GM21723 (cell line): ENCODE measurements around the gene SARM1.
A peak's percentile ranks its signal among the peaks of the same experiment; 100 is the strongest.

Source experiments
- ATAC-seq: cut with Tn5 transposase; IDR thresholded peaks from one replicate; pipeline ENCODE4 v1.9.1; 2021; ENCODE audit warnings: mild to moderate bottlenecking, moderate library complexity; ENCODE audit not compliant: unreplicated experiment

The SARM1 gene

DNA sequence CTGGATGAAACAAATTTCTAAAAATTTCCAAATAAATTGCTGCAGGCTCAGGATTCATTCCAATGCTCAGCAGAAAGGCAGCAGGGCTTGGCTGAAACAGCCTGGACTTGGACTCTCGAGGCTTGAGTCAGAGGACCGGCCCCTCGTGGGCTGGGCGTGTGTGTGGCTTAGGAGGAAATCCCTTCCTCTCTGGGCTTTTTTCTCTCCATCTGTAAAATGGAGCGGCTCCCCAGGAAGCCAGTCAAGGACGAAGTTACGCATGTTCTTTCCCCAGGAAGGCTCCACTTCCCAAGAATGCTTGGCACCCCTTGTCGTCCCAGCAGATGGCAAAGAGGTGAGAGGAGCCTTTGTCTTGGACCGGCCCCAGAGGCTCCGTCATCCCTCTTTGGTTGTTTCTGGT is 21.0 kb downstream of the SARM1 start:
- ATAC-seq, result no peak

- no peak for ATAC-seq
These were observed 23.0 kb downstream of the SARM1 start for GRCh38 chr17:28394337-28395116.

GRCh38 chr17:28395426-28395825 is 23.9 kb downstream of the SARM1 start:
- no peak for ATAC-seq

GRCh38 chr17:28395968-28396367 is 24.5 kb downstream of the SARM1 start:
- ATAC-seq, result no peak

DNA sequence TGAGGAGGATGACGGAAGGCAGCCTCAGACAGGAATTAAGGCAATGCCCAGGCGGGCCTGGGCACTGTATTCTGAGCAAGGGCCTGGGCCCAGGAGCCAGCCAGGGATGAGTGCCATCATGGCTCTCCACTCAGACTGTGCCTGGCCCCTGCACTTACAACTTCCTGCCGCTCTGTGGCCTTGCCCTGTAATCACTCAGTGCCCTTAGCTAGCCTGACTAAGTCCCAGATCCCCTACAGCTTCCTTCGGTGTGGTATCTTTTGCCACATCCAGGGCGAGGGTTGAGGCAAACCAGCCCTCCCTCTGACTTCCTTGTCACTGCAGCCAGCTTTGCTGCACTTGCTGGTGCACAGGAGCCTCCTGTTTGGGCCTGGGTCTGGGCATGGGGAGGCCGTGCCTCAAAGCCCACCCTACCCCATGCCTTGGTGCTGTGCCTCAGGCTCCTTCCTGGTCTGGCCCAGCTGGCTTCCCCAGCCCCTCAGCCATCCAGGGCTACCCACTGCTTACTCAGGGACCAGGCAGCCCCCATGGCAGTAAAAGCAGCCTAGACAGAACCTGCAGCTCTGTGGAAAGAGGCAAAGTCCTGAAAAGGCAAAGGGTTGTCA is 25.2 kb downstream of the SARM1 start:
- no peak for ATAC-seq

GRCh38 chr17:28397275-28397674 is 25.8 kb downstream of the SARM1 start:
- ATAC-seq, result no peak

- no peak for ATAC-seq
These were observed 26.3 kb downstream of the SARM1 start for GRCh38 chr17:28397687-28398279.

GRCh38 chr17:28398280-28398981 is 26.9 kb downstream of the SARM1 start:
- ATAC-seq, result no peak

GRCh38 chr17:28399808-28400207 is 28.3 kb downstream of the SARM1 start:
- no peak for ATAC-seq

DNA sequence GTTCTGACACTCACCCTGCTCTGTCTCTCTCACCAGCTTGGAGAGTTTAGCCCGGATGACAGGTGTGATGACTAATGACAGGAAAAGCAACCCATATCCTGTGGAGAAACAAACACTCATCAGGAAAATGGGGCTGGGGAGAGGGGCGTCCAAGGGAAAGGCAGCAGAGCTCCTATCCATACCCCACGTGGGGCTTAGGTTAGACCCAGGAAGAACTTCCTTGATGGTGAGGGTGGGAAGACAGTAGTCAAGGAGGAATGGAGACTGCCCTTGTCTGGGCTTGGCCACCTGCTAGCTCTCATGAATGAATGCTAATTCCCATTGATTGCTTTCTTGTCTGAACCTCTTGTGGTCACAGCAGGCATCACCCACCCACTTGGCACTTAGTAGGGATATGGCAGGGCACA is 30.7 kb downstream of the SARM1 start:
- no peak for ATAC-seq

GRCh38 chr17:28402844-28403243 is 31.4 kb downstream of the SARM1 start:
- no peak for ATAC-seq

- ATAC-seq, result no peak
These were observed 32.5 kb downstream of the SARM1 start for GRCh38 chr17:28404007-28404406.

DNA sequence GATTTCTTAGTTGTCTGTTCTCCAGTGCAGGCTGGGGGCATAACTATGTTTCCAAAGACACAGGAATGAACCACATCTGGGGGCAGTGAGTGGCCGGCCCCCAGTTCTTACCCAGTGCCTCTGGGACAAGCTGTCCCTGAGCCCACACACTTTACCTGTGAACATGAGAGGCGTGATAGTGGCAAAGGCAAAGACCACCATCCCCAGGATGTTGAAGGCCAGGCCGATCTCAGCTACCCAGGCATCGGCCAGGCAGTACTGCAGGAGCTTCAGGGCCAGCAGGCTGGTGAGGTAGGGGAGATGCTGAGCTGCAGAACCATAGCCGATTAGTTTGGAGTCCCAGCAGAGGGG is 32.9 kb downstream of the SARM1 start:
- no peak for ATAC-seq

- no peak for ATAC-seq
These were observed 33.5 kb downstream of the SARM1 start for GRCh38 chr17:28404812-28405570.

DNA sequence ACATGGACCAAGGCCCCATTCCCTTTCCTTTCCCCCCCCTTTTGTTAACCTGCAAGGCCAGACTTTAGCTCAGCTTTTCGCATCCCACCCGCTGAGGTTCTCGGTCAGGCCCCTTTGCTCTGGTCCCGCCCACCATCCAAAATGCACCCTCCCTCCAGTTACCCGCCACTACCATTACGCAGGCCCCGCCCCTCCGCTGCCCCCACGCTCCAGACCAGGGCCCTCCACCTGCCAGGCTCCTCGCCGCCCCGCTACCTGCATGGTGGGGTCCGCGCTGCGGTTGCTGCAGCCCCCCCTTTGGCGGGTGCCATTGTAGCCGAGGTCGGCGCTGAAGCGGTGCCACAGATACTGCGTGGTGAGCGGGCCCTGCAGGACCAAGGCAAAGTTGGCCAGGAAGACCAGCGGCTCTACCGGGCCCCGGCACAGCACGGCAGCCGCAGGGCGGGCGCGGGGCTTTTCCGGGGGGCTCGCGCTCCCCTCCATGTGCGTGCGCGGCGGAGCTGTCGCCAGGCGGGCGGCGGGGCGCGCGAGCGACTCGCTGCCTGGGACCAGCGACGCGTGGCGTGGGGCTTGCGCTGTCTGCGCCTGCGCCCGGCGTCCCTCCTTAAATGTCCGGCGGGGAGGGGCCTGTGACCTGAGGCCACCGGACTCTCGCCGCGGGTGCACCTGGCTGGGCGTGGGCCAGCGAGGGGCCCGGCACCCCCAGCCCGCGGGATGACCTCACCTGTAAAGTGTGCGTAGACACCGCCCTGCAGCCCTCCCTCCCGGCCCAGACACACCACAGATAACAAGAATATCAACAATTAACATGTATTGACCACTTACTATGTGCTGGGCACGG is 34.4 kb downstream of the SARM1 start, which contains the start of gene SLC46A1:
TSS of gene SLC46A1 (minus strand) at position 581 of the 841 bp plus-strand sequence. CDS start at position 483, 98 bp downstream.
- ATAC-seq, result peak; percentile 66

DNA sequence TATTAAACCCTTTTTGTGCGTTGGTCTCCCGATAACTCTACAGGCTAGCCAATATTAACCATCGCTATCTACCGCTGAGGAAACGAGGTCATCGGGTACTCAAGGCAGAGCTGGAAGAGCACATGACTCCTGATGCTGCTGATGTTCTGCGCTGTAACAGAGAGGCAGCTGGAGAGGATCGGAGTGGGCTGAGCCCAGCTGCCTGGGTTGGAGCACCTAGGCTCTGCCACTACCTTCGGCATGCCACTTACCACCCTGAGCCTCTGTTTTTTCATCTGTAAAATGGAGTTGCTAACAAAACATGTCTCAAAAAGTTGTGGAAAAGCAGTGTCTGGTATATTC is 35.0 kb downstream of the SARM1 start:
- no peak for ATAC-seq

DNA sequence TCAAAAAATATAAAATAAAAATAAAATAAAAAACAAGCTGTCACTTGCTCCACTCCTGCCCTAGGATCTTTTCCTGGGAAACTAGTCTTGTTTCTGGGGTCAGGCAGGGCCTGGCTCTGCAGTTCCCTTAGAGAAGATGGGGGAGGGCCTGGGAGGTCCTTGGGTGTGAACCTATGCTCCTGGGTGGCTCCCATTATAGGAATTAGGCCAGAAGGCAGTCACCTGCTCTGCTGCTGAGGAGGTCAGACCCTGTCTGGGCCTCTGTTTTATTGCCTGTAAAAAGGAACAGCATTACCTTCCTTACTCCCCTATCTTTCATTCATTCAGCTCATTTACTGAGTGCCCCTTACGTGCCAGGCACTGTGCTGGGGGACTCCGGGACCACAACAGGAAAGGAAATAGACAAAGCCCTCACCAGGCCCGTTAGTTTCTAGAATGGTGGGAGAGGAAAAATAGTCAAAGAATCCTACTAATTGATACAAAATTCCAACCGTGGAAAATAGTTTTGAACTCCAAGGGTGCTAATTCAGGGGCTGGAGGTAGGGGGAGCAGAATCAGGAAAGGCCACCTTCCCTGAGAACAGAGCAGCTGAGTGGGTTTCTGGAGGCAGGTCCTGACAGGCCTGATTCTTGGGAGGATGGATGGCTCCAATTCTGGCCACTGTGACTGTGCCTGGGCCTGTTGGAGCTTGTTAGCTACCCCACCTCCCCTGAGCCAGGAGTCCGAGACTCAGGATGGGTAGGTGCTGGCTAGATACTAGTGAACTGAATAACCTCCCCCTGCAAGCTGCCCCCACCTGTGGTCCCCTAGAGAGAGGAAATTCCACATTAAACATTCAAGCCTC is 35.9 kb downstream of the SARM1 start:
- no peak for ATAC-seq

GRCh38 chr17:28407974-28408306 is 36.4 kb downstream of the SARM1 start:
- ATAC-seq, result no peak

DNA sequence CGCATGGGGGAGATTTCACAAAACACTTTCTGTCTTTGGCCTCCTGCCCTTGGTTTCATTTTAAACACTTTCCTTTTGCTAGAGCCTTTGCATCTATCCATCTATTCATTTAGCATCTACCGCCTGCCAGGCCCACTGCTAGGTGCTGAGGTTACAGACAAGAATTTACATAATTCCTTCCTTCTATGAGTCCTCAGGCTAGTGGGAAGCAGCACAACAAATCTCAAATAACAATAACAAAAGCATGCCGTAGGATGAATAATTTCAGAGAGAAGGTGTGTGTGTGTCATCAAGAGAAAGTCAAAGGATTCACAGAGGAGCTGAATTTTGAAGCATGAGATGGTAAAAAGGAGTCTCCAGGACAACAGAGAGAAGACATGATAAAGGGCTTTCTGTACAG is 40.6 kb downstream of the SARM1 start:
- no peak for ATAC-seq
